WTC11 (cell line): ENCODE measurements around the gene USF2.

Experiments
- CREM ChIP-seq: sonication (generic); formaldehyde crosslinking; IDR thresholded peaks from 2 replicates; pipeline ENCODE4 v1.8.1; 2022; ENCODE audit warnings: mild to moderate bottlenecking, missing genetic modification reagents, moderate library complexity
- CTCF ChIP-seq: fragments of 200-600 bp; IDR thresholded peaks from 2 replicates; pipeline ENCODE4 v1.8.0; 2022; ENCODE audit warnings: antibody characterized with exemption
- ELF4 ChIP-seq: sonication (generic); formaldehyde crosslinking; IDR thresholded peaks from 2 replicates; pipeline ENCODE4 v1.8.1; 2022; ENCODE audit warnings: low read depth, mild to moderate bottlenecking, moderate library complexity, missing genetic modification reagents
- IRF1 ChIP-seq: sonication (generic); formaldehyde crosslinking; IDR thresholded peaks from 2 replicates; pipeline ENCODE4 v1.8.0; 2023; ENCODE audit warnings: missing genetic modification reagents
- MAX ChIP-seq: sonication (generic); formaldehyde crosslinking; IDR thresholded peaks from 2 replicates; pipeline ENCODE4 v1.8.0; 2022; ENCODE audit warnings: mild to moderate bottlenecking, missing genetic modification reagents
- PRRX2 ChIP-seq: fragments of 250-450 bp; sonication (Bioruptor Pico); IDR thresholded peaks from 2 replicates; pipeline ENCODE4 v1.8.0; 2021; ENCODE audit warnings: mild to moderate bottlenecking
- STAT6 ChIP-seq: sonication (generic); formaldehyde crosslinking; conservative IDR thresholded peaks from 2 replicates; pipeline ENCODE4 v1.8.1; 2023; ENCODE audit warnings: mild to moderate bottlenecking, low read depth, missing genetic modification reagents, moderate library complexity

- TF ChIP-seq IRF1, result no peak
- TF ChIP-seq MAX (CRISPR knock-in tag), result no peak
- no peak for TF ChIP-seq CTCF
- no peak for TF ChIP-seq ELF4
- TF ChIP-seq STAT6 (CRISPR knock-in tag), result no peak
- no peak for TF ChIP-seq CREM (CRISPR knock-in tag)
- no peak for TF ChIP-seq PRRX2 (CRISPR knock-in tag)
Measured at GRCh38 chr19:35241417-35241816, 27.3 kb upstream of the USF2 start.
